Right lobe of liver (tissue), 4 donors: ENCODE results near the gene AFG1L.
"Not testable (repeated sequence)": the region's sequence is repeated elsewhere in the genome, so short reads cannot be mapped to it uniquely, and the experiment has no call there.

Experiments used
- POLR2A ChIP-seq: fragments of 450-650 bp; IDR thresholded peaks from one replicate; pipeline ENCODE4 v1.6.1; 2017; ENCODE audit warnings: antibody characterized with exemption, mild to moderate bottlenecking
- TF ChIP-seq, protein P1 (sequence below), 4 donors: fragments of 200-600 bp in 3 of 4; fragments of 450-650 bp in 1 of 4; IDR thresholded peaks; one replicate each; pipeline versions ENCODE4 v1.5.1 to v1.8.0; 2016 to 2022; ENCODE audit warnings: antibody characterized with exemption in 4 of 4, mild to moderate bottlenecking in 2 of 4
- donor health status: DM: no; HTN: no; CAD: no.
- donor health status: DM: no; HTN: no; CAD: no.
- donor health status: DM: no; HTN: yes; CAD: no.

DNA sequence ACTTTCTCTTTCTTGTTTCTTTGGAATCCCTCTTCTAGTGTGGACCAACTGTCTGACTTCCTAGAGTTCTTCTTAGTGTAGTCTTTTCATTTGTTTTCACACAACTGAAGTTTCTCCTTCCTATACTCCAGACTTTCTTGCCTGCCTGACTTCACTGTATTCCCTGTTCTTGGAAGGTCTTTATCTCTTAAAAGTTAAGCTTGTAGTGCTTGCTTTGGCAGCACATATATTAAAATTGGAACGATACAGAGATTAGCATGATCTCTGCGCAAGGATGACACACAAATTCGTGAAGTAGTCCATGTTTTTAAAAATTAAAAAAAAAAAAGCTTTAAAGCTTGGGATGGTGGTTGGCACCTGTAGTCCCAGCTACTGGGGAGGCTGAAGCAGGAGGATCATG, 2.3 kb upstream of the AFG1L start:
- TF ChIP-seq, protein P1, sequence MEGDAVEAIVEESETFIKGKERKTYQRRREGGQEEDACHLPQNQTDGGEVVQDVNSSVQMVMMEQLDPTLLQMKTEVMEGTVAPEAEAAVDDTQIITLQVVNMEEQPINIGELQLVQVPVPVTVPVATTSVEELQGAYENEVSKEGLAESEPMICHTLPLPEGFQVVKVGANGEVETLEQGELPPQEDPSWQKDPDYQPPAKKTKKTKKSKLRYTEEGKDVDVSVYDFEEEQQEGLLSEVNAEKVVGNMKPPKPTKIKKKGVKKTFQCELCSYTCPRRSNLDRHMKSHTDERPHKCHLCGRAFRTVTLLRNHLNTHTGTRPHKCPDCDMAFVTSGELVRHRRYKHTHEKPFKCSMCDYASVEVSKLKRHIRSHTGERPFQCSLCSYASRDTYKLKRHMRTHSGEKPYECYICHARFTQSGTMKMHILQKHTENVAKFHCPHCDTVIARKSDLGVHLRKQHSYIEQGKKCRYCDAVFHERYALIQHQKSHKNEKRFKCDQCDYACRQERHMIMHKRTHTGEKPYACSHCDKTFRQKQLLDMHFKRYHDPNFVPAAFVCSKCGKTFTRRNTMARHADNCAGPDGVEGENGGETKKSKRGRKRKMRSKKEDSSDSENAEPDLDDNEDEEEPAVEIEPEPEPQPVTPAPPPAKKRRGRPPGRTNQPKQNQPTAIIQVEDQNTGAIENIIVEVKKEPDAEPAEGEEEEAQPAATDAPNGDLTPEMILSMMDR (IDR thresholded peaks at IDR 0.05) = not testable (repeated sequence)
- not testable (repeated sequence) for TF ChIP-seq POLR2A
